ENCODE measurements around the gene SP5. TPM values are rescaled to one million over a fixed set of nuclear protein-coding genes. Genes with fewer than 3 reads are reported as not detected.

SP5 gene
- total RNA-seq (ENCODE audit: low replicate concordance): 3.0 and 8.5 TPM in 2 replicates

- Mint-ChIP-seq H3K4me3 (peak within 1 kb of the TSS; percentile 98), H3K27ac (peak within 1 kb of the TSS; percentile 96), H3K36me3 (peaks cover 15% of the 10 kb centered on the region), H3K9me3 (peaks cover 3% of the 10 kb centered on the region), H3K4me1 (peaks cover 55% of the 10 kb centered on the region), H3K27me3 (ENCODE audit: insufficient read depth, low read depth) (peaks cover 31% of the 10 kb centered on the region)
- Histone ChIP-seq H2AFZ (replicated peaks) (peak within 1 kb of the TSS; percentile 39), H3K9me3 (ENCODE audit: low read depth) (no peaks in the 10 kb centered on the region), H3K79me2 (ENCODE audit: low read depth) (peaks cover 34% of the 10 kb centered on the region), H4K20me1 (ENCODE audit: low read depth) (peaks cover 55% of the 10 kb centered on the region), H3F3A (ENCODE audit: low read depth) (peaks cover 77% of the 10 kb centered on the region), H3K4me3 (peak within 1 kb of the TSS; percentile 56), H3K9ac (no peak within 1 kb of the TSS), H3K27ac (no peak within 1 kb of the TSS), H3K4me1 (peaks cover 64% of the 10 kb centered on the region), H3K4me2 (peak within 1 kb of the TSS; percentile 93), H3K27me3 (peaks cover 100% of the 10 kb centered on the region), H3K36me3 (no peaks in the 10 kb centered on the region)
- TF ChIP-seq CTCF (IDR thresholded peaks at IDR 0.05): no peak
- peak; percentile 75 for TF ChIP-seq EZH2 (IDR thresholded peaks at IDR 0.05)
- peak; percentile 76 for TF ChIP-seq EZH2phosphoT487 (IDR thresholded peaks at IDR 0.05)
- peak; percentile 94 for DNase-seq (ENCODE audit: low spot score)
Measured at GRCh38 chr2:170715062-170715931, at the start of gene SP5. TSS of gene SP5 (plus strand) at chr2:170715337. CDS start at chr2:170715513, 176 bp downstream.

DNA sequence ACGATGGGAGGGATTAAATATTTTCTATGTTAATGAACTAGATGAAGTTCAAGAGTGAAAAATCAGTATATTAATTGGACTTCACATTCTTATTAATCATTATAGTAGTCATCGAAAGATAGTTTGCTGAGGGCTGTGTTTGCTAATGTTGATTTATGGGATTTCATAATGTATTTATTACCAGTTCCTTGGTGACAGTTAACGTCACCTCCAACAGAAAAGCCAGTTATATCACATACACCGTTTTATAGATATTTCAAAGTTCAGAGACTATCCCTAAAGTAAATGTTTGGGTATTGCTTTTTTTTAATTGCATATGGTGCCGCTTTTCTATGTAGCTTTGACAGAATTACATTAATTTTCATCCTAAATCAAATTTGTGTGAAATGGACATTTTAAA lies 49.4 kb upstream of the SP5 start:
- Mint-ChIP-seq H3K27ac (no peak overlapping the region), H3K4me3 (no peak overlapping the region), H3K27me3 (ENCODE audit: insufficient read depth, low read depth) (peaks cover 2% of the 10 kb centered on the region), H3K36me3 (no peaks in the 10 kb centered on the region), H3K9me3 (no peaks in the 10 kb centered on the region), H3K4me1 (peaks cover 4% of the 10 kb centered on the region)
- Histone ChIP-seq H3K9ac (no peak overlapping the region), H3K36me3 (no peaks in the 10 kb centered on the region), H3K4me2 (no peak overlapping the region), H3K4me3 (no peak overlapping the region), H3K27ac (no peak overlapping the region), H3K9me3 (ENCODE audit: low read depth) (no peaks in the 10 kb centered on the region), H2AFZ (replicated peaks) (no peak overlapping the region), H3K4me1 (no peaks in the 10 kb centered on the region), H3K79me2 (ENCODE audit: low read depth) (no peaks in the 10 kb centered on the region), H3F3A (ENCODE audit: low read depth) (peaks cover 3% of the 10 kb centered on the region), H3K27me3 (no peaks in the 10 kb centered on the region), H4K20me1 (ENCODE audit: low read depth) (no peaks in the 10 kb centered on the region)
- DNase-seq (ENCODE audit: low spot score): no peak
- TF ChIP-seq CTCF (IDR thresholded peaks at IDR 0.05) (no peak), EZH2 (IDR thresholded peaks at IDR 0.05) (no peak), EZH2phosphoT487 (IDR thresholded peaks at IDR 0.05) (no peak)

DNA sequence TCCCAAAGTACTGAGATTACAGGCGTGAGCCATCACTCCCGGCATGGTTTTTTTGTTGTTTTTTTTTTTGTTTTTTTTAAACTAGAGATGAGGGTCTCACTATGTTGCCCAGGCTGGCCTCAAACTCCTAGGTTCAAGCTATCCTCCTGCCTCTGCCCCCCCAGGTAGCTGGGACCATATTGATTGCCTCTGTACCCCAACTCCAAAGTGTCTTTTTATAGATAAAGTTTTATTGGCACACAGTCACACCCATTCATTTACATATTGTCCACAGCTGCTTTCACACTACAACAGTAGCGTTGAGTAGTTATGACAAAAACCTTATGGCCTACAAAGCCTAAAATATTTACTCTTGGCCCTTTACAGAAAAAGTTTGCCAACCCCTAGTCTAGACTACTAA lies 45.2 kb upstream of the SP5 start:
- no peak for TF ChIP-seq EZH2 (IDR thresholded peaks at IDR 0.05)
- TF ChIP-seq EZH2phosphoT487 (IDR thresholded peaks at IDR 0.05): no peak
- no peak for TF ChIP-seq CTCF (IDR thresholded peaks at IDR 0.05)
- Histone ChIP-seq H3K4me1 (peaks cover 12% of the 10 kb centered on the region), H3K27ac (no peak overlapping the region), H2AFZ (replicated peaks) (no peak overlapping the region), H3K36me3 (no peaks in the 10 kb centered on the region), H3K79me2 (ENCODE audit: low read depth) (no peaks in the 10 kb centered on the region), H3K4me2 (no peak overlapping the region), H3F3A (ENCODE audit: low read depth) (peaks cover 3% of the 10 kb centered on the region), H4K20me1 (ENCODE audit: low read depth) (no peaks in the 10 kb centered on the region), H3K9me3 (ENCODE audit: low read depth) (no peaks in the 10 kb centered on the region), H3K4me3 (no peak overlapping the region), H3K27me3 (no peaks in the 10 kb centered on the region), H3K9ac (no peak overlapping the region)
- Mint-ChIP-seq H3K4me3 (no peak overlapping the region), H3K9me3 (no peaks in the 10 kb centered on the region), H3K36me3 (no peaks in the 10 kb centered on the region), H3K4me1 (peaks cover 6% of the 10 kb centered on the region), H3K27ac (no peak overlapping the region), H3K27me3 (ENCODE audit: insufficient read depth, low read depth) (no peaks in the 10 kb centered on the region)
- no peak for DNase-seq (ENCODE audit: low spot score)

All from neural progenitor cell (in vitro differentiated cells).